ENCODE data around the gene CAMTA2.

Gene CAMTA2

DNA sequence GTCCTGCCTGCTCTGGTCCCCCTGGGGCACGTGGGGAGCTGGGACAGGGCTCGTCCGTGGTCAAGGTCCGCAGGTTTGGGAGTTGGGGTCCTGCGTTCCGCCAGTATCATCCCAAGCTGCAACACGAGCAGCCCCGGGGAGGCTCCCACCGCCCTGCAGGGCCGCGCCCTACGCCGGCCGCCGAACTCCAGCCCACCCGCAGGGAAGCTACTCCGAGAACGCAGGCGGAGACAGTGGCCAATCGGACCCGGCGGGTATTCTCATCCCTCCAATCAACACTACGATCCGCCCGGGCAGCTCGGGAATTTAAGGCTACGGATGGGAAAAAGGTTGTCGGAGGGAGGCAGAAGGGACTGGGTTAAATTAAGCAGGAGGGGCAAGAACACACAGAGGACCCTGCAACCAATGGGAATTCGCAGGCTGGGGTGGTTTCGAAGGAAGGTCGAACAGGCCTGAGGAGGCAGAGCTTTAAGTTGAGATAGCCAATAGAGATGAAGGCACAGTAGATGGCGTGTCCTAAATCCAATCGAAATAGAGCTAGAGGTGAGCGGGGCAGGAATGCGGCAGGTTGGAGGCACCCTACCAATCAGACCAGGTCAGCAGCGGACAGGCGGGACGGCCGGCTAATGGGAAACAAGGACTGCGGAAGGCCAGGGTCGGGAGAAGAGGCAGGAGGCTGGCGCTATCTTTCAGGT lies 20.5 kb downstream of the CAMTA2 start:
- DNase-seq: peak; percentile 98

DNA sequence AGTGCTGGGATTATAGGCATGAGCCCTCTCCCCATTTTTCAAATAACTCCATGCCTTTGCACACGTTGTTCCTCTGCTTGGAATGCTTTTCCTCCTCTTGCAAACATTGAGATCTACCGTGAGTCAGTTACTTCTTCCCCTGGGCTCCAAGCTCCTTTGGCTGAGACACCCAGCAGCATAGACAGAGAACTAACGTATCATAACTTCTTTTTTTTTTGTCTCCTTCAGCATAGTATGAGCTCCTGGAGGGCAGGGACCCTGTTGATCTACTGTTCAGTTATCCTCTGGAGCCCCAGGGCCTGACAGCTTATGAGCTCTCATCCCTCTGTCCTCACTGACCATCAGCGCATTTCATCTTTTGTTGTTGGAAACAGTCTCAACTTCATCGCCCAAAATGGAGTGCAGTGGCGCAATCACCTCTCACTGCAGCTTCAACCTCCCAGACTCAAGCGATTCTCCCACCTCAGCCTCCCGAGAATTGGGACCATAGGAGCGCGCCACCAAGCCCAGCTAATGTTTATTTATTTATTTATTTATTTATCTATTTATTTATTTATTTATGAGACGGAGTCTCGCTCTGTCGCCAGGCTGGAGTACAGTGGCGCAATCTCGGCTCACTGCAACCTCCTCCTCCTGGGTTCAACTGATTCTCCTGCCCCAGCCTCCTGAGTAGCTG lies 22.0 kb downstream of the CAMTA2 start:
- DNase-seq: no peak

DNA sequence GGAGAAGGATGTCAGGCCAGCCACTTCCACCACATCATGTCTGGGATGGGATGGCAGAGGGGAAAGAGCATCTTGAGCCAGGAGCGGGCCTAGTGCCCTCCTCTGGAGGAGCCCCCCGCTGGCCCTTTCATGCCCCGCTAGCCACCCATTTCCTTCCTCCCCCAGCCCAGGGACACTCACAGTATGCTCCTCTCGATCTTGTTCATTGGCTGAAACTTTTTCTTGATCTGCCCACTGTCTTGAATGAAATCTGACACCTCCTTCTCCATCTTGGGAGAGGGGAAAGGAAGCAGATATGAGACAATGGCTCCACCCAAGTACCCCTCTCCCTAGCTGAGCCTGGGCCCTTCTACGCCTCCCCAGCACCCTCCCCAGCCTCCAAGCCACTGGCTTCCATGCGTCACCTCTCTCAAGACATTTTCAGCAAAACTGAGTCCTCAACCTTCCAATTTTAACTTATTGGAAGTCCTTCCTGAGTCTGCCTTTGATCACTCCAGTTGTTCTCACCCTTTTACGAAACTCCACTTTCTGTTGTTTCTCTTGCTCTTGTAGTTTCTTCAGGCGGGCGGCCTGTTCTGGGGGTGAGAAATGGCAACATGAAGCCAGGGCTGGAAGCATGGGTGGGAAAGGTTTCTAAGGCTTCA lies 27.1 kb downstream of the CAMTA2 start:
- DNase-seq: no peak

DNA sequence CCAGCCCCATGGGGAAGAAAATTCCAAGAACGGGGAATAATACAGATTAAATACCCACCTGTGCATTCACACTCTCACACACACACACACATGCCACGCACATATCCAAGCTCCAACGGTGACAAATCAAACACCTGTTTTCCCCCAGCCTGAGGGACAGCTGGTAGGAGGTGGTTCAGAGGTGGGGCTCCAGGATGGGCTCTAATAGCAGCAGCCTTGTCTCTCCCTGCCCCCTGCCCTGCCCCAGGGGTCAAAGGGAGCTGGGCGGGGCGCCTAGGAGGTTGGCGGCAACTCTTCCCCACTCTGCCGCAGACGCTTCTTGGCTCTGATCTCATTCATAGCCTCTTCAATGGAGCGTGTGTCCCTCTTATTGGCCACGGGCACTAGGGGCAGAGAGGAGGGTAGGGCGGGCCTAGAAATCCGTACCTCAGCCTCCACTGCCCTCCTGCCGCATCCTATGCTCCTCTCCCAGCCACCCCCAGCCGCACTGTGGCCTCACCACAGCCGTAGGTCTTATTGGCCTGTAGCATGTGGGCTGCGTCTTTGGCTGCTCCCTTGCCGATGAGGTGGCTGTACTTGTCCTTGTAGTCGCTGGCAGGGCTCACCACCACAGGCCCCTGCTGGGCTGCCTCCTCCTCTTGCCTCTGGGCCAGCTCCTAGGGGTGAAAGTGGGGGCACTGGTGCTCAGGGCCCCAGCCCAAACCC lies 28.1 kb downstream of the CAMTA2 start:
- DNase-seq: no peak

- no peak for DNase-seq
These were observed 29.4 kb downstream of the CAMTA2 start for GRCh38 chr17:4958102-4958501.

- DNase-seq: peak; percentile 48
These were observed 30.9 kb downstream of the CAMTA2 start for GRCh38 chr17:4956493-4957061.

DNA sequence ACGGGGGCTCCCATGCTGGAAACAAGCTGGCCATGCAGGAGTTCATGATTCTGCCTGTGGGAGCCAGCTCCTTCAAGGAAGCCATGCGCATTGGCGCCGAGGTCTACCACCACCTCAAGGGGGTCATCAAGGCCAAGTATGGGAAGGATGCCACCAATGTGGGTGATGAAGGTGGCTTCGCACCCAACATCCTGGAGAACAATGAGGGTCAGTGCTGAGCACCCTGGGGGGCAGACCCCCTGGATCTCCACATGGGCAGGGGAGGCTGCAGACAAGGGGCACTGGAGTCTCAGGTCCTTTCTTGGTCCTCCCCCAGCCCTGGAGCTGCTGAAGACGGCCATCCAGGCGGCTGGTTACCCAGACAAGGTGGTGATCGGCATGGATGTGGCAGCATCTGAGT lies 32.4 kb downstream of the CAMTA2 start:
- no peak for DNase-seq

DNA sequence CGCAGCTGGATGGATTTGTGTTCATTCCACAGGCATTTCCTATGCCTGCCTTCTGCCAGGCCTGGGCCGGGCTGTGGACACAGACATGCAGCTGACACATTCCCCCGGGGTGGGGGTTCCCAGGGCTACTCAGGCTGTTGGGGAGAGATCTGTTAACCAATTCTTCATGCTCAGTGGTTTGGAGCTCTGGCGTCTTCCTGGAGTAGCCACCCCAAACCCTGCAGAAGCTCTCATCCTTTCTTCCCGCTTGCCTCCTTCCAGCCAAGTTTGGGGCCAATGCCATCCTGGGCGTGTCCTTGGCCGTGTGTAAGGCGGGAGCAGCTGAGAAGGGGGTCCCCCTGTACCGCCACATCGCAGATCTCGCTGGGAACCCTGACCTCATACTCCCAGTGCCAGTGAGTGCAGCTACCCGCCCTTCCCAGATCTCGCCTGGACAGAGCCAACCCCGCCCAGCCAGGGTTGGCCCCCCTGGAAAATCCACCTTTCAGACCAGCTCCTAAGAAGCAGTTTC lies 34.0 kb downstream of the CAMTA2 start:
- no peak for DNase-seq

DNA sequence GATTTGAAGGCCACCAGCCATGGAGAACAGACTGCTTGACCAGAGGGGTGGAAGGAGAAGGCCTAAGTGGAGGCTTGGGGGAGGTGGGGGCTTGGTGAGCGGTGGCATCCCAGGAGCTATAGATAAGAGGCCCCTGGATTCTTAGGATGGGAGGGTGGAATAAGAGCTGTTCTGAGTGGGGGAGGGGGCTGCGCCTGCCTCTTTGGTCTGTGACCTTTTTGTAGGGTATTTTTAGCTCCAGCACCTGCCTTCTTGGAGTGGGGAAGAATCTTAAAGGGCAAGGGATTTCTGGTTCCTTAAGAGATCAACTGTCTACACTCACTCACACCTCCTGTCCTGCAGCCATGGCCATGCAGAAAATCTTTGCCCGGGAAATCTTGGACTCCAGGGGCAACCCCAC lies 36.0 kb downstream of the CAMTA2 start:
- DNase-seq: no peak

GRCh38 chr17:4950746-4951204 lies 36.7 kb downstream of the CAMTA2 start, which contains the start of gene ENO3:
ENO3 (plus strand) TSS chr17:4951119; CDS start chr17:4951830, 711 bp downstream.
- no peak for DNase-seq

GRCh38 chr17:4950075-4950745 lies 37.3 kb downstream of the CAMTA2 start:
- DNase-seq: no peak

DNA sequence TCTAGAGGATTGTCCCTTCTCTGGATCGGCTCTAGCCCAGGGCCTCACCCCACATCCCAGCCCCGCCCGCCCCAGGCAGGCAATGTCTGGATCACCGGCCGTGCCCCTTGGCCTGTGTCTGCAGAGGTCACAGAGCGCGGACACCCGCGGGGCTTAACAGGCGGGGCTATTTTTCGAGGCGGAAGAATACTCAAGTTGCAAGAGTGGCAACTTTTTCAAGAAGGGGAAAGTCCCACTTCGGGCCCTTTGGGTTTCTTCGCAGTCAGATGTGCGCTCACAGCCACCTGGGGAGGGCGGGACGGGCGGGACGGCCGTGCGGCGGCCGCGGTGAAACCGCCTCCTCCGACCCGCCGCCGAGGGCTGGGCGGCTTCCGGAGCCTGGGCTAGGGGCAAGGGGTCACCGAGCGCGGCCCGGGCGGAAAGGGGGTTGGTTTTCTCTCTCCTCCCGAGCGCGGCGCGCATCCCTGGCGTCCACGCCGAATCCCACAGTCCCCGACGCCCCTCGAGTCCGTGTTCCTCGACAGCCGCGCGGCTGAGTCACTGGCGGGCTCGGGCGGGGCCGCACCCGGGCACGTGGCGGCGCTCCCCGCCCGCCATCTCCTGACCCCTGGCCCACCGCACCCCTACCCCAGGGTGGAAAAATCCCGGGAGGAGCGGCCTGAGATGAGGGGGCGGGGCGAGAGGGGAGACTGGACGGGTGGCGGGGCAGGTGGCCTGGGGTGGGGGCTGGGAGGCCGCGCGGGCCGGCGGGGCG lies 38.0 kb downstream of the CAMTA2 start:
- peak; percentile 88 for DNase-seq

GRCh38 chr17:4948931-4949320 lies 38.5 kb downstream of the CAMTA2 start:
- peak; percentile 80 for DNase-seq

DNA sequence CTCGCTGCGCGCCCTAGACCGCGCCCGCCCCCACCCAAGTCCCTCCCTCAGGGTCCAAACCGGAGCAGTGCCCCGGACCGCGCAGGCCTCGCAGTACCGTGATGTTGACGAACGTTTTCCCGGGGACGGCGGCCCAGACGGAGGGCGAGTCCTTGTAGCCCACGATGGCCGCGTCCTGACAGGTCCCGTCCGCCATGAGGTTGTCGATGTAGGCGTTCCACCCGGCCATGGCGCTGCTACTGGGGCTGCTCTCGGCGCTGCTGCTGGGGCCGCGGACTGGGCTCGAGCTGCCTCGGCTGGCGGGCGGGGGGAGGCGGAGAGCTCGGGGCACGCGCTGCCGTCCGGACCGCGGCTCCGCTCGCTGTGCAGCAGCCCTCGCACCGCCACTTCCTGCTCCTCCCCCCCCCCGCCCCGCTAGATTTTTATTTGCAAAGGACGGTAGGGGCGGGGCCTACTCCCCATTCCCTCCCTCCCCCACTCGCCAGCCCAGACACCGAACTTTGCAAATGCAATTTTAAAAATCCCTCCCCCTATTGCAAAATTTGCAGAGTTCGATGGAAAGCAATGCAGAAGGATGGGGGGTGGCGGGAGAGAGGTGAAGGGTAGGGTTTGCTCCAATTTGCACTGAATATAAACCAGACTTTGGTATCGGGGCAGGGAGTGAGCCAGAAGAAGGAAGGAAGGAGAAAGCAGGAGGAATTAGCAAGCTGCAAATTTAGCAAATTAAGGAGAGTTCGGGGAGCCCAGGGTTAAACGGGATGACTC lies 39.1 kb downstream of the CAMTA2 start, which contains the start of gene PFN1:
Gene PFN1 (minus strand): TSS at position 365 of the 765 bp plus-strand sequence. CDS start 136 bp downstream, at position 229.
- peak; percentile 94 for DNase-seq

GRCh38 chr17:4947411-4948165 lies 39.9 kb downstream of the CAMTA2 start:
- DNase-seq: peak; percentile 74

DNA sequence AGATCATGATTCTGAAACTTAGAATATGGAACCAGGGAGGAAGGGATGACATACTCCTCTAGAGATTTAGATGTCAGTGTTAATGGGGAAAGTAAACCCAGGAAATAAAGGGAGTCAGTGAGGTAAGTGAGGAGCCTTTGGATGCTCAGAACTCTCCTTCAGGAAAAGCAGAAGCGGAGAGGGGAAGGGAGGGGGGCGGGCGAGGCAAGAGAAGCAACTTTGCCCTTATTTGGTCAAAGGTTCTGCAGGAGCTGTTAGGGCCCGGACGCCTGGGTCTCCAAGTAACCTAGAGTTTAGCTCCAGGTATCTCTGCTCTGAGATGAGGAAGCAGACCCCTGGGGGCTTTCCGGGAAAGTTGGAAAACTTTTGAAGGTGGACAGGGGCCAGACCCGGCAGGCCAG lies 40.5 kb downstream of the CAMTA2 start:
- no peak for DNase-seq

GRCh38 chr17:4946312-4946976 lies 41.0 kb downstream of the CAMTA2 start:
- peak; percentile 12 for DNase-seq

GRCh38 chr17:4945944-4946280 lies 41.6 kb downstream of the CAMTA2 start:
- no peak for DNase-seq
